Smooth muscle cell of the coronary artery (primary cell): ENCODE measurements around the gene RNF223. TPM values are rescaled to one million over a fixed set of nuclear protein-coding genes. Genes with fewer than 3 reads are reported as not detected.

Experiments
- total RNA-seq: library from RNA; depleted of rRNA; stranded (reverse); fragments of >200 nt; gene quantifications from 2 replicates; pipeline ENCODE4 v1.2.3, GENCODE V29; 2014; ENCODE audit warnings: low replicate concordance

Gene RNF223
- total RNA-seq = not detected in 2 replicates

DNA sequence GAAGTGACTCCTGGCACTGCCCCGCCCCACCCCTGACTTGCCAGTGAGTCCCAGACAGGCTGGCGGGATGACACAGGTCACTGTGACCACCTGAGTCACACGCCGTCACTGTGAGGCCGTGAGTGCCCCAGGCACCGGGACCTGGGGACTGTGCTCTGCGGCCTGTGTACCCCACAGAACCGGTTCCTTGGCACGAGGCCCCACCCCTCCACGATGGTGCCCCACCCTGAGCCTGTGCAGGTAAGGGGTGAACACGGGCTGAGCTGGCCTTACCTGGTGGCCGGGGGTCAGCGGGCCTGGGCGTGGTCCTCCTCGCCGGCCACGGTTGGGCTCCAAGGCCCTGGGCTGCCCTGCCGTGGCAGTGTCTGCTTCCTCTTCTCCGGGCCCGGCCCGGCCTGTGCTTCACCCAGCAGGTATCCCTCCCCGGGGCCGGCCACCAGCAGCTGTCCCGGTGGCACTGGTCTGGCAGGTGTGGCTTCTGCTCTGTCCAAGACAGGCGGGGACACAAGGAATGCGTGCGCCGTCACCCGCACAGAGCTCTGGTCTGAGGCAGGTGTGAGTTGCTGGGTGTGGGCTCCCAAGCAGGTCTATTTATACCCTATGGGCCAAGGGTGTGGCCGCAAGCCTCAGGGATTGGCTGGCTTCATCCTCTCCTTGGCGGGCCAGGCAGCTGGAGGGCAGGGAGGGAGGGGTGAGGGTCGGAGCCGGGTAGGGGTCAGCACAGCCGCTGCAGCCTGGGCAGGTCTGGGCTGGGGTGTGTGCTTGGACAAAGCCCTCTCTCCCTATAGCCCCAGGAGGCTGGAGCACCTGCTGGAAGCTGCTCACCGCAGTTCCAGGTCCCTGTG lies at the start of gene RNF223:
RNF223 (minus strand) TSS at position 564 of the 845 bp plus-strand sequence. CDS start 1,740 bp downstream, outside the sequence.

GRCh38 chr1:1115786-1116700 lies 41.9 kb upstream of the RNF223 start, which contains the start of gene C1orf159:
TSS of gene C1orf159 (minus strand) at chr1:1116089. CDS start at chr1:1091543, 24,546 bp downstream.

Other genes with a start within 250 kb of the RNF223 start
- gene SAMD11, start 150.4 kb downstream of the RNF223 start, total RNA-seq = 0.23 and 4.4 TPM in 2 replicates
- 60.7 and 94.6 TPM in 2 replicates for gene NOC2L, start 115.0 kb downstream of the RNF223 start, total RNA-seq
- gene KLHL17, start 113.7 kb downstream of the RNF223 start, total RNA-seq = 2.8 and 5.0 TPM in 2 replicates
- under 0.01 and 0.60 TPM in 2 replicates for gene PLEKHN1, start 107.8 kb downstream of the RNF223 start, total RNA-seq
- gene PERM1, start 92.2 kb downstream of the RNF223 start, total RNA-seq = 0.12 and 0.15 TPM in 2 replicates
- gene HES4, start 74.2 kb downstream of the RNF223 start, total RNA-seq = 1.9 and 19.8 TPM in 2 replicates
- 41.5 and 138 TPM in 2 replicates for gene ISG15, start 60.8 kb downstream of the RNF223 start, total RNA-seq
- 27.4 and 48.4 TPM in 2 replicates for gene AGRN, start 54.2 kb downstream of the RNF223 start, total RNA-seq
- gene C1orf159, start 41.8 kb upstream of the RNF223 start, total RNA-seq = 2.1 and 3.7 TPM in 2 replicates
- not detected in 2 replicates for gene TTLL10, start 99.6 kb upstream of the RNF223 start, total RNA-seq
- gene TNFRSF18, start 132.3 kb upstream of the RNF223 start, total RNA-seq = not detected in 2 replicates
- gene TNFRSF4, start 139.8 kb upstream of the RNF223 start, total RNA-seq = not detected in 2 replicates
- gene SDF4, start 157.7 kb upstream of the RNF223 start, total RNA-seq = 100 and 148 TPM in 2 replicates
- gene B3GALT6, start 157.9 kb upstream of the RNF223 start, total RNA-seq = 9.9 and 24.7 TPM in 2 replicates
- gene C1QTNF12, start 172.4 kb upstream of the RNF223 start, total RNA-seq = 0.35 and 0.53 TPM in 2 replicates
- gene UBE2J2, start 199.5 kb upstream of the RNF223 start, total RNA-seq = 9.9 and 30.1 TPM in 2 replicates
- gene SCNN1D, start 206.1 kb upstream of the RNF223 start, total RNA-seq = 0.38 and 0.47 TPM in 2 replicates
- gene ACAP3, start 233.6 kb upstream of the RNF223 start, total RNA-seq = 22.7 and 64.0 TPM in 2 replicates
- gene PUSL1, start 234.3 kb upstream of the RNF223 start, total RNA-seq = 4.7 and 14.8 TPM in 2 replicates